ENCODE measurements around the gene KLHL21. TPM values are rescaled to one million over a fixed set of nuclear protein-coding genes. Genes with fewer than 3 reads are reported as not detected.
A peak's percentile ranks its signal among the peaks of the same experiment; 100 is the strongest.

The KLHL21 gene
- total RNA-seq, 1 experiment from 2014 or later: 24.4 TPM

DNA sequence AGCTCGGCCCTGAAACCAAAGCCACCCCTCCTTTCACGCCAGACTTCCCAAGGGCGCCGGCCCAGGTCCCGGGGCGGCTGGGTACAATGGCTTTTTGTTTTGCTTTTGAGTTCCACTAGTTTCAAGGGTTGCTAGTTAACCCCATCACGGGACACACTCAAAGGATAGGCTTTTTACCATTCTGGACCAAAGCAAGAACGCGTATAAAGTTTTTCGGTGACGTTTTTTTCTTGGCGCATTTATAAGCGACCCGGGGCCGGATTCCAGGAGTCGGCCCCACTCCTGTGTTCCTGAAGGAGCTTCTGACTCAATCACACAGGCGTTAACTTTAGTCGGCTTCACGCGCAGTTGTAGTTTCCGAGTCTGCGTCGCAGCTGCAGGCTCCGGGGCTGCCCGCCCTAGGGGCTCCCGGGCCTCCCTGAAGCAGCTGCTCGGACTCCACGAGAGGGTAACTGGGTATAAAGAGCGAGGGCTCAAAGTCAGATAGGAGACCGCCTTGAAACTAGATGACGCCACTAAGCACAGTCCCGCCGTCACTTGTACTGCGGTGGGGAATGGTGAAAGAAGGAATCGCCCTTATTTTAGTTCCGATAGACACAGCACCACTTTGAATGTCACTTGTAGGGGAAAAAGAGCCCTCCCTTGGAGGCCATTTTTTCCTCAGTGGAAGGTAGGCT lies 707 bp upstream of the KLHL21 start:
- peak; percentile 45 to 49 for DNase-seq
- Histone ChIP-seq H3K4me1 (replicated peaks; ENCODE audit: insufficient read depth) (no peaks in the 10 kb centered on the region), H3K36me3 (ENCODE audit: low read depth) (no peaks in the 10 kb centered on the region), H3K9me2 (ENCODE audit: insufficient read depth) (no peaks in the 10 kb centered on the region), H3F3A (ENCODE audit: insufficient read depth, low read depth) (peaks cover 2% of the 10 kb centered on the region; the same call in 1 of the 2 replicates), H3K79me2 (ENCODE audit: low read depth) (peaks cover 33% of the 10 kb centered on the region), H3K27me3 (ENCODE audit: insufficient read depth, low read depth) (no peaks in the 10 kb centered on the region), H4K20me1 (ENCODE audit: insufficient read depth) (no peaks in the 10 kb centered on the region), H3K4me3 (peak overlapping the region; percentile 68), H3K27ac (no peak overlapping the region), H2AFZ (peak overlapping the region; percentile 89), H3K4me2 (peak overlapping the region; percentile 99), H3K9me3 (ENCODE audit: insufficient read depth, low read depth) (no peaks in the 10 kb centered on the region)
- ChIA-PET CTCF (interaction anchor here (0.6 kb wide), 1 partner anchor 309 kb away, joined by 3 read pairs; no protein-coding TSS in a partner anchor), POLR2A (ENCODE audit: unreplicated experiment) (interaction anchor here (0.5 to 0.6 kb wide), 3 partner anchors 20 to 163 kb away, joined by 3 read pairs; no protein-coding TSS in a partner anchor)
- intact Hi-C loops (cut with micrococcal nuclease; ENCODE audit: unreplicated experiment): loop anchor here (5.0 kb wide), 1 partner anchor 111 kb away; the partner anchor contains the start of gene PLEKHG5
- no peak for TF ChIP-seq EZH2 (IDR thresholded peaks at IDR 0.05; ENCODE audit: low read depth)
- TF ChIP-seq, protein P1, sequence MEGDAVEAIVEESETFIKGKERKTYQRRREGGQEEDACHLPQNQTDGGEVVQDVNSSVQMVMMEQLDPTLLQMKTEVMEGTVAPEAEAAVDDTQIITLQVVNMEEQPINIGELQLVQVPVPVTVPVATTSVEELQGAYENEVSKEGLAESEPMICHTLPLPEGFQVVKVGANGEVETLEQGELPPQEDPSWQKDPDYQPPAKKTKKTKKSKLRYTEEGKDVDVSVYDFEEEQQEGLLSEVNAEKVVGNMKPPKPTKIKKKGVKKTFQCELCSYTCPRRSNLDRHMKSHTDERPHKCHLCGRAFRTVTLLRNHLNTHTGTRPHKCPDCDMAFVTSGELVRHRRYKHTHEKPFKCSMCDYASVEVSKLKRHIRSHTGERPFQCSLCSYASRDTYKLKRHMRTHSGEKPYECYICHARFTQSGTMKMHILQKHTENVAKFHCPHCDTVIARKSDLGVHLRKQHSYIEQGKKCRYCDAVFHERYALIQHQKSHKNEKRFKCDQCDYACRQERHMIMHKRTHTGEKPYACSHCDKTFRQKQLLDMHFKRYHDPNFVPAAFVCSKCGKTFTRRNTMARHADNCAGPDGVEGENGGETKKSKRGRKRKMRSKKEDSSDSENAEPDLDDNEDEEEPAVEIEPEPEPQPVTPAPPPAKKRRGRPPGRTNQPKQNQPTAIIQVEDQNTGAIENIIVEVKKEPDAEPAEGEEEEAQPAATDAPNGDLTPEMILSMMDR (conservative IDR thresholded peaks at IDR 0.05): no peak
- BruUV-seq (replicated peaks): TSS peak; percentile 49

- ChIA-PET CTCF (no interaction called here), POLR2A (ENCODE audit: unreplicated experiment) (interaction anchor here (0.6 kb wide), 1 partner anchor 112 kb away, joined by 4 read pairs; no protein-coding TSS in a partner anchor)
- Histone ChIP-seq H3K4me2 (peak overlapping the region; percentile 99), H3K9me2 (ENCODE audit: insufficient read depth) (no peaks in the 10 kb centered on the region), H2AFZ (peak overlapping the region; percentile 78), H3K27ac (peak overlapping the region; percentile 84), H3K79me2 (ENCODE audit: low read depth) (peaks cover 44% of the 10 kb centered on the region), H4K20me1 (ENCODE audit: insufficient read depth) (no peaks in the 10 kb centered on the region; the same call in 1 of the 2 replicates), H3K4me1 (replicated peaks; ENCODE audit: insufficient read depth) (no peaks in the 10 kb centered on the region), H3F3A (ENCODE audit: insufficient read depth, low read depth) (peaks cover 2% of the 10 kb centered on the region; the same call in 1 of the 2 replicates), H3K36me3 (ENCODE audit: low read depth) (no peaks in the 10 kb centered on the region), H3K9me3 (ENCODE audit: insufficient read depth, low read depth) (no peaks in the 10 kb centered on the region), H3K4me3 (peak overlapping the region; percentile 86), H3K27me3 (ENCODE audit: insufficient read depth, low read depth) (no peaks in the 10 kb centered on the region)
- DNase-seq: peak in 1 of 2 experiments; percentile 44
- no peak for TF ChIP-seq EZH2 (IDR thresholded peaks at IDR 0.05; ENCODE audit: low read depth)
- TF ChIP-seq, protein P1 (conservative IDR thresholded peaks at IDR 0.05): no peak
- intact Hi-C loops (cut with micrococcal nuclease; ENCODE audit: unreplicated experiment): loop anchor here (1.0 to 5.0 kb wide), 3 partner anchors 11 to 110 kb away; partner anchors contain the start of genes NOL9, PHF13 and PLEKHG5
- no TSS peak for BruUV-seq (replicated peaks)
These were observed 573 bp downstream of the KLHL21 start for GRCh38 chr1:6601923-6602668.

Measured in PC-9 (cell line).